HepG2 (cell line): ENCODE results near the gene GARIN3. TPM values are rescaled to one million over a fixed set of nuclear protein-coding genes. Genes with fewer than 3 reads are reported as not detected.

Experiments used
- CAMTA2 ChIP-seq: sonication (generic); formaldehyde crosslinking; IDR thresholded peaks from 2 replicates; pipeline ENCODE4 v1.4.0; 2020; ENCODE audit warnings: mild to moderate bottlenecking, missing genetic modification reagents, borderline replicate concordance
- CTCF ChIP-seq: sonication (generic); formaldehyde crosslinking; IDR thresholded peaks from 2 replicates; pipeline ENCODE4 v1.5.0; 2020; ENCODE audit warnings: mild to moderate bottlenecking, missing genetic modification reagents, moderate library complexity
- DZIP1 ChIP-seq: sonication (generic); formaldehyde crosslinking; IDR thresholded peaks from 2 replicates; pipeline ENCODE4 v1.5.0; 2020; ENCODE audit warnings: mild to moderate bottlenecking, missing genetic modification reagents
- ESRRA ChIP-seq: sonication (generic); formaldehyde crosslinking; IDR thresholded peaks from 2 replicates; pipeline ENCODE4 v1.5.1; 2020; ENCODE audit warnings: mild to moderate bottlenecking, low read depth, missing genetic modification reagents
- FOXA3 ChIP-seq: IDR thresholded peaks from 2 replicates; pipeline ENCODE4 v1.6.1; 2016; ENCODE audit warnings: missing genetic modification reagents, missing compliant biosample characterization
- GZF1 ChIP-seq: sonication (generic); formaldehyde crosslinking; IDR thresholded peaks from 2 replicates; pipeline ENCODE4 v1.5.1; 2020; ENCODE audit warnings: mild to moderate bottlenecking, missing genetic modification reagents
- HHEX ChIP-seq: IDR thresholded peaks from 2 replicates; pipeline ENCODE4 v1.6.1; 2016; ENCODE audit warnings: control low read depth
- HNF1B ChIP-seq: sonication (generic); formaldehyde crosslinking; IDR thresholded peaks from 2 replicates; pipeline ENCODE4 v1.5.1; 2020; ENCODE audit warnings: mild to moderate bottlenecking, moderate library complexity, missing genetic modification reagents
- MEF2D ChIP-seq: sonication (generic); formaldehyde crosslinking; IDR thresholded peaks from 2 replicates; pipeline ENCODE4 v1.5.1; 2020; ENCODE audit warnings: mild to moderate bottlenecking, missing genetic modification reagents
- SALL1 ChIP-seq: sonication (generic); formaldehyde crosslinking; IDR thresholded peaks from 2 replicates; pipeline ENCODE4 v1.8.0; 2022; ENCODE audit warnings: mild to moderate bottlenecking, missing genetic modification reagents
- SYNCRIP ChIP-seq: fragments of 200-400 bp; formaldehyde crosslinking; IDR thresholded peaks from 2 replicates; pipeline ENCODE4 v1.6.1; 2018; ENCODE audit warnings: mild to moderate bottlenecking, low read depth, low read length; ENCODE audit not compliant: insufficient read depth
- TAF15 ChIP-seq: fragments of 200-400 bp; formaldehyde crosslinking; IDR thresholded peaks from one replicate; pipeline ENCODE4 v1.6.1; 2018; ENCODE audit warnings: mild to moderate bottlenecking, low read depth, low read length; ENCODE audit not compliant: poor library complexity, severe bottlenecking
- UBTF ChIP-seq: sonication (generic); formaldehyde crosslinking; IDR thresholded peaks from 2 replicates; pipeline ENCODE4 v1.4.0; 2020; ENCODE audit warnings: mild to moderate bottlenecking, missing genetic modification reagents
- ZNF451 ChIP-seq: sonication (generic); formaldehyde crosslinking; IDR thresholded peaks from 2 replicates; pipeline ENCODE4 v1.5.0; 2020; ENCODE audit warnings: mild to moderate bottlenecking, missing genetic modification reagents
- ZNF496 ChIP-seq: sonication (generic); formaldehyde crosslinking; IDR thresholded peaks from 2 replicates; pipeline ENCODE4 v1.8.1; 2023; ENCODE audit warnings: mild to moderate bottlenecking, moderate library complexity, missing genetic modification reagents; ENCODE audit not compliant: insufficient replicate concordance
- ZNF660 ChIP-seq: sonication (generic); formaldehyde crosslinking; IDR thresholded peaks from 2 replicates; pipeline ENCODE4 v1.5.1; 2020; ENCODE audit warnings: mild to moderate bottlenecking, low read depth, missing genetic modification reagents, borderline replicate concordance
- ZNF784 ChIP-seq: sonication (generic); formaldehyde crosslinking; IDR thresholded peaks from 2 replicates; pipeline ENCODE4 v1.5.1; 2020; ENCODE audit warnings: missing genetic modification reagents, mild to moderate bottlenecking, borderline replicate concordance
- polyA plus RNA-seq, 8 experiments: library from polyadenylated mRNA; depleted of rRNA in 3 of 8; stranded (reverse) in 7 of 8; unstranded in 1 of 8; fragments of >200 nt; fragmentation: Illumina TruSeq in 4 of 8; extraction: Trizol in 4 of 8; gene quantifications; 2 replicates each; pipeline versions ENCODE4 v1.2.1 to v1.2.3, GENCODE V29; 2011 to 2016; ENCODE audit warnings: low read depth in 4 of 8, missing spikeins in 1 of 8, mixed read lengths in 1 of 8; ENCODE audit not compliant: insufficient read depth in 1 of 8
- total RNA-seq, 5 experiments: library from RNA; depleted of rRNA; stranded (reverse); fragments of >200 nt; fragmentation: Illumina TruSeq; extraction: Trizol; gene quantifications; 2 replicates each; pipeline ENCODE4 v1.2.3, GENCODE V29; 2016; ENCODE audit warnings: low read depth in 1 of 5

GARIN3 gene
- total and polyA plus RNA-seq, 2 of the 13 experiments (the other 11 are each of a cell fraction or from before 2014, with no cell fraction given), result not detected

GRCh38 chr5:157142317-157143126 is 23.5 kb downstream of the GARIN3 start, which contains the start of gene MED7 (continued):
- 0 out of 2 replicates have a peak, but pooled peaks have one; percentile 40 for TF ChIP-seq FOXA3 (CRISPR knock-in tag)
- 0 out of 2 replicates have a peak, but pooled peaks have one; percentile 34 for TF ChIP-seq GZF1 (CRISPR knock-in tag)
- no peak for TF ChIP-seq HHEX (CRISPR knock-in tag)
- TF ChIP-seq ZNF784 (CRISPR knock-in tag), result peak; percentile 81; the same call in 1 of the 2 replicates
- TF ChIP-seq MEF2D (CRISPR knock-in tag), result 0 out of 2 replicates have a peak, but pooled peaks have one; percentile 28
- TF ChIP-seq TAF15, result peak; percentile 76
- no peak for TF ChIP-seq ZNF496
- no peak for TF ChIP-seq SYNCRIP
- TF ChIP-seq ESRRA, result peak; percentile 48; the same call in 1 of the 2 replicates
- TF ChIP-seq CTCF (CRISPR knock-in tag), result no peak
- TF ChIP-seq HNF1B (CRISPR knock-in tag), result peak; percentile 88; the same call in 1 of the 2 replicates
- TF ChIP-seq UBTF, result peak; percentile 52; the same call in 1 of the 2 replicates
- no peak for TF ChIP-seq DZIP1 (CRISPR knock-in tag)
- TF ChIP-seq SALL1 (CRISPR knock-in tag), result peak; percentile 31; the same call in 1 of the 2 replicates
- TF ChIP-seq ZNF660 (CRISPR knock-in tag), result no peak
- no peak for TF ChIP-seq CAMTA2 (CRISPR knock-in tag)
- no peak for TF ChIP-seq ZNF451 (CRISPR knock-in tag)
